Kidney (tissue), 14 donors: ENCODE data around the gene PUM1. TPM values are rescaled to one million over a fixed set of nuclear protein-coding genes. Genes with fewer than 3 reads are reported as not detected.
A peak's percentile ranks its signal among the peaks of the same experiment; 100 is the strongest.

Source experiments
- DNase-seq, 5 donors: peaks; one replicate each; pipeline ENCODE4 v3.0.0-alpha.2; 2013 to 2020
- FAIRE-seq: peaks from 2 replicates; lab custom pipeline; 2012; peaks lifted over from hg19 to GRCh38; lab: Jason Lieb, UNC
- H3K27ac ChIP-seq, 2 donors: one replicate each; pipeline ENCODE4 v1.7.0; 2013; ENCODE audit warnings: low read depth in 2 of 2, low read length in 2 of 2, inconsistent platforms in 1 of 2
- H3K27me3 ChIP-seq: one replicate; pipeline ENCODE4 v1.7.1; 2013; ENCODE audit warnings: low read length, inconsistent platforms; ENCODE audit not compliant: control insufficient read depth, insufficient read depth
- H3K36me3 ChIP-seq, 3 donors: one replicate each; pipeline versions ENCODE4 v1.7.0 to v1.7.1; 2013; ENCODE audit warnings: low read length in 3 of 3, control low read depth in 1 of 3, inconsistent platforms in 1 of 3; ENCODE audit not compliant: insufficient read depth in 3 of 3, control insufficient read depth in 2 of 3
- H3K4me1 ChIP-seq, 3 donors: one replicate each; pipeline versions ENCODE4 v1.7.0 to v1.7.1; 2013; ENCODE audit warnings: low read length in 3 of 3, inconsistent platforms in 1 of 3, low read depth in 1 of 3; ENCODE audit not compliant: control insufficient read depth in 2 of 3, insufficient read depth in 2 of 3
- H3K4me3 ChIP-seq, 3 donors: one replicate each; pipeline versions ENCODE4 v1.7.0 to v1.8.1; 2013; ENCODE audit warnings: low read length in 3 of 3, control low read depth in 1 of 3, inconsistent platforms in 1 of 3
- H3K9ac ChIP-seq, 3 donors: one replicate each; pipeline versions ENCODE4 v1.7.0 to v1.7.1; 2013; ENCODE audit warnings: low read length in 3 of 3, control low read depth in 1 of 3, inconsistent platforms in 1 of 3
- H3K9me3 ChIP-seq, 3 donors: one replicate each; pipeline versions ENCODE4 v1.7.0 to v1.7.1; 2013; ENCODE audit warnings: low read length in 3 of 3, control low read depth in 1 of 3, inconsistent platforms in 1 of 3; ENCODE audit not compliant: control insufficient read depth in 2 of 3, insufficient read depth in 1 of 3
- intact Hi-C: fragments of 100-400 bp; cut with DNase I; formaldehyde crosslinking; loops from one replicate; pipeline ENCODE4 v1.11.1; 2022
- polyA plus RNA-seq: library from polyadenylated mRNA; stranded (reverse); fragments of 350-450 nt; fragmentation: Illumina TruSeq; extraction: RNeasy Lipid Tissue Mini Kit (QIAGEN cat#74804); gene quantifications from one replicate; pipeline ENCODE4 v1.2.3, GENCODE V29; 2014; ENCODE audit warnings: low read depth, low replicate concordance; ENCODE audit not compliant: insufficient read depth
- total RNA-seq: library from RNA; stranded (reverse); fragmentation: NEBNext Ultra II Directional; extraction: Animal tissue kit (Norgen Biotek cat#: 25700); gene quantifications from one replicate; pipeline ENCODE4 v1.2.1, GENCODE V29; 2021
- TF ChIP-seq, protein P1 (sequence below): IDR thresholded peaks from 3 replicates; pipeline ENCODE4 v1.5.1; 2012; ENCODE audit warnings: mild to moderate bottlenecking, moderate library complexity, borderline replicate concordance; ENCODE audit not compliant: insufficient read depth; ENCODE audit errors: extremely low read depth
- donor health status: control.
- donor health status: control.
- donor health status: control.
- donor health status: control.
- donor health status: control.
- donor health status: DM: yes; HTN: yes; CAD: no.
- donor health status: Normal renal cell carcinoma (clear cell type).

PUM1 gene
- total and polyA plus RNA-seq, 2 donors from 2014 or later = 19.1 to 150 TPM

DNA sequence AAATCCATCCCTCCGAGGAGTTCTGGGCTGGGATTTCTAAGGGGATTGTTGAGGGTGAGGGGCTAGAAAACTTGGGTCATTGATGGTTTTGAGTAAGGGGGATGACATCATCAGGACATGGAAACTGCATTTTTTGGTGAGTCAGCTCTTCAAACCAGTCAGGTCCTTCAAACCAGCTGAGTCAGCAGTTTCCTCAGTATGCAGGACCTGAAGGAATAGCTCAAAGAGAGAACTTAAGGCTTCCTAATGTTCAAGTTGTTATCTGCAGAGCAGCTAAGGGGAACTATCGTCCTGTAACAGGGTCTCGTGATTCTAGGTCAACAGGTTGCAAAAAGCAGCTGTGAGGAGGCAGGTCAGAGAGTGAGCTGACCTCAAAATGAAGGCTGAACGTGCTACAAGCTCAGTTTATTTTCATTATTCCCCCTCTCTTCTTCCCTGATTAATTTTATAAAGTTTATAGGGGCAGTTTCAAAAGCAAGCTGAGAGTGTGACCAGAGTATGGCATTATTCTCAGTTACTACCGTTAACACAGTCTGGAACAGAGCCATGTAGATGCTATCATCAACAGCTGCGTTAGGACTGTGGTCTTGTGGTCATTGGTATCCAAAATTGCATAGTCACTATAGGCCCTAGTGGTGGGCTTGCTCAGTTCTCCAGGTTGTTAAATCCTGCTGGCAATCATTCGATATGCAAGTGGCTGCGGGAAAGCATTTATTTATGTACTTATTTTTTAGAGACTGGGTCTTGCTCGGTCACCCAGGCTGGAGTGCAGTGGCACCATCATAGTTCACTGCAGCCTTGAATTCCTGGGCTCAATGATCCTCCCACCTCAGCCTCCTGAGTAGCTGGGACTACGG, 146.3 kb downstream of the PUM1 start:
- intact Hi-C loops = no loop called here
- Histone ChIP-seq H3K9ac (no peak overlapping the region), H3K4me3 (no peak overlapping the region), H3K9me3 (no peaks in the 10 kb centered on the region), H3K27ac (no peak overlapping the region), H3K36me3 (no peaks in the 10 kb centered on the region), H3K4me1 (no peaks in the 10 kb centered on the region), H3K27me3 (no peaks in the 10 kb centered on the region)
- DNase-seq (peak in 2 of 5 donors; percentile 47 to 63), FAIRE-seq (no peak)
- TF ChIP-seq, protein P1, sequence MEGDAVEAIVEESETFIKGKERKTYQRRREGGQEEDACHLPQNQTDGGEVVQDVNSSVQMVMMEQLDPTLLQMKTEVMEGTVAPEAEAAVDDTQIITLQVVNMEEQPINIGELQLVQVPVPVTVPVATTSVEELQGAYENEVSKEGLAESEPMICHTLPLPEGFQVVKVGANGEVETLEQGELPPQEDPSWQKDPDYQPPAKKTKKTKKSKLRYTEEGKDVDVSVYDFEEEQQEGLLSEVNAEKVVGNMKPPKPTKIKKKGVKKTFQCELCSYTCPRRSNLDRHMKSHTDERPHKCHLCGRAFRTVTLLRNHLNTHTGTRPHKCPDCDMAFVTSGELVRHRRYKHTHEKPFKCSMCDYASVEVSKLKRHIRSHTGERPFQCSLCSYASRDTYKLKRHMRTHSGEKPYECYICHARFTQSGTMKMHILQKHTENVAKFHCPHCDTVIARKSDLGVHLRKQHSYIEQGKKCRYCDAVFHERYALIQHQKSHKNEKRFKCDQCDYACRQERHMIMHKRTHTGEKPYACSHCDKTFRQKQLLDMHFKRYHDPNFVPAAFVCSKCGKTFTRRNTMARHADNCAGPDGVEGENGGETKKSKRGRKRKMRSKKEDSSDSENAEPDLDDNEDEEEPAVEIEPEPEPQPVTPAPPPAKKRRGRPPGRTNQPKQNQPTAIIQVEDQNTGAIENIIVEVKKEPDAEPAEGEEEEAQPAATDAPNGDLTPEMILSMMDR = no peak

DNA sequence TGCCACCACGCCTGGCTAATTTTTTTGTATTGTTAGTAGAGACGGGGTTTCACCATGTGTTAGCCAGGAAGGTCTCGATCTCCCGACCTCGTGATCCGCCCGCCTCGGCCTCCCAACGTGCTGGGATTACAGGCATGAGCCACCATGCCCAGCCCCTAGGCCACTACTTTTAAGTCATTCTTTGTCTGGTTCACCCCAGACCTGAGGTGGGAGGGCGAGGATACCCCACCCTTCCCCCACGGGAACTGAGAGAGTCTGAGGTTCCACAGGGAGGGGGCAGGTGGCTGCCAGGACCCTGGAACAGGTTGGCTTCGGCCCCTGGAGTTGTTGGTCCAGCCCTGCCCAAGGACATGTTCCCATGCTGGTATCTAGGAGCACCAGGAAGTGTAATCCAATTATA, 149.2 kb downstream of the PUM1 start:
- peak in 2 of 5 donors; percentile 34 to 41 for DNase-seq

DNA sequence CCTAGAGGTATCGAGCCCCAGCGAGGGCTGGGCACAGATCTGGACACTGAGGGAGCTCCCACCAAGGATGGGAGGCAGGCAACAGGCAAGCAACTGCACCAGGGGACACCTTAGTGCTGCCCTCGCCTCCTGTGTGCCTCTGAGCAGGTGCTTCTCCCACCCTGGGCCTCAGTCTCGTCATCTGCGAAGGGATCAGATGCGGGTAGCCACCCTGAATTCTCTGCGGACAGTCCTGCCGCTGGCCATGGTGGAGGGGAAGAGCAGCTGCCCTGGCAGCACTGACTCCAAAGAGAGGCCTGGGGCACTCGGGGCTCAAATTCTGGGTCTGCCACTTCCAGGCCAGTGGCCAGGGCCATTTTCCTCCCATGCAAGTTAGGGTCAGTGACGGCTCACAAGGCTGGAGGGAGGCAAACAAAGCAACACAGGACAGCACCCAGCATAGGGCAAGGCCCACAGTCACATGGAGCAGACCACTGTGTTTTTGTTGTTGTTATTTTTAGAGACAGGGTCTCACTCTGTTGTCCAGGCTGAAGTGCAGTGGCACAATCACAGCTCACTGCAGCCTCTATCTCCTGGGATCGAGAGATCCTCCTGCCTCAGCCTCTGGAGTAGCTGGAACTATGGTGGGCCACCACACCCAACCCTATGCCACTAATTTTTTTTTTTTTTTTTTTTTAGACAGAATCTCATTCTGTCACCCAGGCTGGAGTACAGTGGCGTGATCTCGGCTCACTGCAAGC, 149.9 kb downstream of the PUM1 start:
- no peaks in the 10 kb centered on the region for H3K4me1 ChIP-seq
- no peaks in the 10 kb centered on the region for H3K27me3 ChIP-seq
- no peaks in the 10 kb centered on the region for H3K36me3 ChIP-seq
- no peaks in the 10 kb centered on the region for H3K9me3 ChIP-seq
- FAIRE-seq (no peak), DNase-seq (peak in 2 of 5 donors; percentile 22 to 58)
- no peak overlapping the region for H3K9ac ChIP-seq
- no peak overlapping the region for H3K4me3 ChIP-seq
- intact Hi-C loops = no loop called here
- TF ChIP-seq, protein P1 = no peak
- H3K27ac ChIP-seq = no peak overlapping the region

More for the DNA sequence above, 149.2 kb downstream of the PUM1 start:
- intact Hi-C loops = no loop called here
- H3K36me3 ChIP-seq = no peaks in the 10 kb centered on the region
- no peaks in the 10 kb centered on the region for H3K4me1 ChIP-seq
- H3K4me3 ChIP-seq = no peak overlapping the region
- no peak overlapping the region for H3K27ac ChIP-seq
- H3K27me3 ChIP-seq = no peaks in the 10 kb centered on the region
- H3K9ac ChIP-seq = no peak overlapping the region
- TF ChIP-seq, protein P1 = no peak
- FAIRE-seq = no peak
- no peaks in the 10 kb centered on the region for H3K9me3 ChIP-seq
